SK-N-SH (cell line): ENCODE data around the gene PRL. TPM values are rescaled to one million over a fixed set of nuclear protein-coding genes. Genes with fewer than 3 reads are reported as not detected.

Experiments used
- CTCF ChIA-PET: fragments of 300-600, 350-600 bp; formaldehyde crosslinking; extraction: SDS; loops from one replicate; lab custom pipeline; 2021; lab: Yijun Ruan, JAX
- POLR2A ChIA-PET: fragments of 350-600 bp; sonication (Branson Sonifier 250); formaldehyde crosslinking; extraction: SDS; loops from one replicate; lab custom pipeline; 2020; ENCODE audit warnings: antibody characterized with exemption, inconsistent platforms; lab: Yijun Ruan, JAX
- DNase-seq: peaks from one replicate; pipeline ENCODE4 v3.0.0; 2012
- H2AFZ ChIP-seq: fragments of 200-600 bp; sonication (generic); 2 replicates; pipeline ENCODE4 v1.8.1; 2016; ENCODE audit warnings: antibody characterized with exemption, mild to moderate bottlenecking, low read depth
- H3F3A ChIP-seq: fragments of 200-600 bp; sonication (generic); replicated peaks from 2 replicates; pipeline ENCODE3; 2016; ENCODE audit warnings: antibody characterized with exemption, mild to moderate bottlenecking; ENCODE audit not compliant: insufficient read depth
- H3K27ac ChIP-seq, 2 experiments: fragments of 200-500 bp in 1 of 2; fragments of 200-600 bp in 1 of 2; sonication (Bioruptor generic) in 1 of 2; sonication (generic), shearing (Covaris generic) in 1 of 2; 2 replicates each; pipeline versions ENCODE4 v1.5.1 to v1.6.1; 2014 to 2016; ENCODE audit warnings: low read depth in 2 of 2, inconsistent platforms in 1 of 2, low read length in 1 of 2, mild to moderate bottlenecking in 1 of 2, mixed read lengths in 1 of 2
- H3K27me3 ChIP-seq: fragments of 200-600 bp; sonication (generic), shearing (Covaris generic); 2 replicates; pipeline ENCODE4 v1.6.1; 2016; ENCODE audit warnings: mixed run types; ENCODE audit not compliant: insufficient read depth
- H3K36me3 ChIP-seq, 2 experiments: fragments of 200-500 bp in 1 of 2; fragments of 200-600 bp in 1 of 2; sonication (Bioruptor generic) in 1 of 2; sonication (generic) in 1 of 2; replicated peaks in 1 of 2; 2 replicates each; pipeline versions ENCODE3 to v1.5.1; 2014 to 2016; ENCODE audit warnings: low read length in 1 of 2, mild to moderate bottlenecking in 1 of 2; ENCODE audit not compliant: insufficient read depth in 2 of 2, control insufficient read depth in 1 of 2
- H3K4me1 ChIP-seq, 2 experiments: fragments of 200-500 bp in 1 of 2; fragments of 200-600 bp in 1 of 2; sonication (Bioruptor generic) in 1 of 2; sonication (generic), shearing (Covaris generic) in 1 of 2; 2 replicates each; pipeline versions ENCODE4 v1.5.1 to v1.6.1; 2014 to 2016; ENCODE audit warnings: low read depth in 1 of 2, low read length in 1 of 2, mixed run types in 1 of 2; ENCODE audit not compliant: insufficient read depth in 2 of 2, control insufficient read depth in 1 of 2
- H3K4me2 ChIP-seq: fragments of 200-600 bp; sonication (generic), shearing (Covaris generic); 2 replicates; pipeline ENCODE4 v1.6.1; 2017; ENCODE audit warnings: mixed run types
- H3K4me3 ChIP-seq, 2 experiments: fragments of 200-500 bp in 1 of 2; fragments of 200-600 bp in 1 of 2; sonication (Bioruptor generic) in 1 of 2; sonication (generic), shearing (Covaris generic) in 1 of 2; 2 replicates each; pipeline versions ENCODE4 v1.5.1 to v1.8.1; 2014 to 2016; ENCODE audit warnings: low read depth in 2 of 2, inconsistent platforms in 1 of 2, low read length in 1 of 2, mild to moderate bottlenecking in 1 of 2, mixed read lengths in 1 of 2, moderate library complexity in 1 of 2
- H3K79me2 ChIP-seq: fragments of 200-600 bp; sonication (generic); 2 replicates; pipeline ENCODE4 v1.8.1; 2017; ENCODE audit warnings: mild to moderate bottlenecking; ENCODE audit not compliant: insufficient read depth
- H3K9ac ChIP-seq: fragments of 200-600 bp; sonication (generic); 2 replicates; pipeline ENCODE4 v1.6.1; 2017; ENCODE audit warnings: mixed run types
- H3K9me2 ChIP-seq: fragments of 200-600 bp; sonication (generic); 2 replicates; pipeline ENCODE4 v1.6.1; 2017; ENCODE audit warnings: mixed run types
- H3K9me3 ChIP-seq: fragments of 200-600 bp; sonication (generic); 2 replicates; pipeline ENCODE4 v1.6.1; 2017; ENCODE audit warnings: mixed run types, mild to moderate bottlenecking, moderate library complexity
- H4K20me1 ChIP-seq: fragments of 200-600 bp; sonication (generic); 2 replicates; pipeline ENCODE4 v1.6.1; 2017; ENCODE audit warnings: mild to moderate bottlenecking, mixed run types; ENCODE audit not compliant: insufficient read depth
- EP300 ChIP-seq, 2 experiments: IDR thresholded peaks; 2 replicates each; pipeline versions ENCODE4 v1.4.0 to v1.6.1; 2012; ENCODE audit warnings: borderline replicate concordance in 1 of 2, low read depth in 1 of 2, low read length in 1 of 2
- FOSL2 ChIP-seq: IDR thresholded peaks from 2 replicates; pipeline ENCODE4 v1.4.0; 2012; ENCODE audit warnings: low read depth, mild to moderate bottlenecking, moderate library complexity, borderline replicate concordance
- FOXM1 ChIP-seq: IDR thresholded peaks from 2 replicates; pipeline ENCODE4 v1.4.0; 2012; ENCODE audit warnings: low read depth, mild to moderate bottlenecking
- GATA2 ChIP-seq: sonication (generic); formaldehyde crosslinking; IDR thresholded peaks from 2 replicates; pipeline ENCODE4 v1.5.0; 2020; ENCODE audit warnings: mild to moderate bottlenecking, missing genetic modification reagents
- NRF1 ChIP-seq: IDR thresholded peaks from 2 replicates; pipeline ENCODE4 v1.6.1; 2012; ENCODE audit warnings: low read depth, mild to moderate bottlenecking, low read length
- POLR2AphosphoS5 ChIP-seq: IDR thresholded peaks from 2 replicates; pipeline ENCODE4 v1.6.1; 2012; ENCODE audit warnings: low read depth, low read length
- RFX5 ChIP-seq: IDR thresholded peaks from 2 replicates; pipeline ENCODE4 v1.6.1; 2012; ENCODE audit warnings: mild to moderate bottlenecking, improper control_type of control experiment, low read length
- SIN3A ChIP-seq: IDR thresholded peaks from 2 replicates; pipeline ENCODE4 v1.6.1; 2012; ENCODE audit warnings: low read depth, mild to moderate bottlenecking, low read length, moderate library complexity, borderline replicate concordance
- TAF1 ChIP-seq: IDR thresholded peaks from 2 replicates; pipeline ENCODE4 v1.6.1; 2012; ENCODE audit warnings: low read depth, mild to moderate bottlenecking, low read length, moderate library complexity, borderline replicate concordance
- TCF12 ChIP-seq: IDR thresholded peaks from 2 replicates; pipeline ENCODE4 v1.4.0; 2012
- WGBS: methylation state at CpG from one replicate; pipeline ENCODE4 v1.1.6; 2017; ENCODE audit warnings: low lambda C conversion rate; 5-methylcytosine and 5-hydroxymethylcytosine counted together
- polyA plus RNA-seq, 3 experiments: library from polyadenylated mRNA; depleted of rRNA; stranded (reverse); fragments of >200 nt; gene quantifications; 2 replicates each; pipeline ENCODE4 v1.2.3, GENCODE V29; 2012
- TF ChIP-seq, protein P1 (sequence below): IDR thresholded peaks from 2 replicates; pipeline ENCODE4; 2012
- TF ChIP-seq, protein P2 (sequence below): IDR thresholded peaks from 2 replicates; pipeline ENCODE4 v1.4.0; 2012; ENCODE audit warnings: low read depth
- TF ChIP-seq, protein P3 (sequence below): IDR thresholded peaks from 2 replicates; pipeline ENCODE4 v1.6.1; 2012; ENCODE audit warnings: mild to moderate bottlenecking, low read depth, low read length, moderate library complexity
- TF ChIP-seq, protein P4 (sequence below): fragments of 150-350 bp; IDR thresholded peaks from 2 replicates; pipeline ENCODE4 v1.6.1; 2016; ENCODE audit warnings: mild to moderate bottlenecking, low read depth, low read length

PRL gene
- polyA plus RNA-seq (2012; rRNA removed): not detected in 2 replicates
- polyA plus RNA-seq (2012; cell fraction: cytosol; rRNA removed): not detected in 2 replicates
- polyA plus RNA-seq (2012; cell fraction: nucleus; rRNA removed): not detected in 2 replicates

DNA sequence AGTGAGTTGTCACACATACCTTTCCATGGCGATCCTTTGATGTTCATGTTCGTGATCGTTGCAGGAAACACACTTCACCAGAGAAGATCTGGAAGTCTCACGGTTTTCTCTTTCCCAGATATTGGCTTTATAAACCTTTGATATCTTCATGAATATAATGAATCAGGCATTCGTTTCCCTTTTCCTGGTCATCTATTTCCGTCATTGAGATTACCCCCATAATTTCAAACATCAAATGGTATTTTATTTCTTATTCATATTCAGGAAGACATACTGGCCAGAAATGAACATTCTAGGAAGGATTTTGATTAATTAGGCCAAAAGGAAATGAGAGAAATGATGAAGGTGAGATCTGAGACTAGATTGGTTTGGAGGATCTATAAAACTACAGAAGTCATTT, at the start of gene PRL:
Gene PRL (minus strand): TSS at position 101 of the 400 bp plus-strand sequence. CDS start 54 bp downstream, at position 47.
- Histone ChIP-seq H3K36me3 (no peaks in the 10 kb centered on the region), H3K27ac (peak within 1 kb of the TSS in 1 of 2 experiments; percentile 92; a peak in 2 of 4 replicates), H3K4me2 (no peak within 1 kb of the TSS), H2AFZ (no peak within 1 kb of the TSS), H3K79me2 (no peaks in the 10 kb centered on the region), H3F3A (peaks cover 3% of the 10 kb centered on the region), H3K9me3 (no peaks in the 10 kb centered on the region), H3K27me3 (no peaks in the 10 kb centered on the region), H4K20me1 (no peaks in the 10 kb centered on the region), H3K9ac (no peak within 1 kb of the TSS), H3K9me2 (no peaks in the 10 kb centered on the region), H3K4me3 (no peak within 1 kb of the TSS), H3K4me1 (peaks cover 0 to 17% of the 10 kb centered on the region in 2 experiments; a peak in 2 of 4 replicates)
- ChIA-PET POLR2A (no interaction called here), CTCF (no interaction called here)
- TF ChIP-seq RFX5 (no peak), TCF12 (no peak), EP300 (IDR thresholded peaks at IDR 0.05; ENCODE audit: borderline replicate concordance in 1 of 2, low read depth in 1 of 2, low read length in 1 of 2) (no peak), GATA2 (no peak)
- 95% methylated on average over 6 of the region's 6 CpGs for WGBS
- no peak for DNase-seq

DNA sequence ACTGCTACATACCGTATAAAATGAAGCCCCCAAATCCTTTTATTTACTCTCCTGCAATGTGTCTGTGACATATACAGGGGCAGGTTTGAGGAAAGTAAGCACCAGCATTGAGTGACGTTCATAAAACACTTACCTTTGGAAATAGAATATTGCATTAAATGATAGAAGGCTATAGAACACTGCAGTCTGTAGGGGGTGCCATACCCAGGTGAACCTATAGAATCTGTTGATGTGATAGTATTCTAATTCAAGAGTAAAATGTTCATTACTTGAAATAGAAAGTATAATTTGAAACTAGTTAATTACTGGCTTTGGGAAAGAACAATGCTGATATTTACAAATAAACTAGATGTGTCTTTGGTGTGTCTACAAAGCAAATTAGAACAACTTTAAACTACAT, 47.0 kb upstream of the PRL start:
- Histone ChIP-seq H3K9me2 (no peaks in the 10 kb centered on the region), H4K20me1 (no peaks in the 10 kb centered on the region), H3K9me3 (no peaks in the 10 kb centered on the region), H3K27me3 (no peaks in the 10 kb centered on the region), H3F3A (no peaks in the 10 kb centered on the region), H3K36me3 (no peaks in the 10 kb centered on the region), H3K79me2 (no peaks in the 10 kb centered on the region), H3K27ac (no peak overlapping the region), H3K4me2 (no peak overlapping the region), H2AFZ (no peak overlapping the region), H3K9ac (no peak overlapping the region), H3K4me1 (no peaks in the 10 kb centered on the region), H3K4me3 (no peak overlapping the region)
- POLR2A ChIA-PET: no interaction called here
- 95% methylated on average over 2 of the region's 2 CpGs for WGBS
- CTCF ChIA-PET: no interaction called here
- TF ChIP-seq, protein P1, sequence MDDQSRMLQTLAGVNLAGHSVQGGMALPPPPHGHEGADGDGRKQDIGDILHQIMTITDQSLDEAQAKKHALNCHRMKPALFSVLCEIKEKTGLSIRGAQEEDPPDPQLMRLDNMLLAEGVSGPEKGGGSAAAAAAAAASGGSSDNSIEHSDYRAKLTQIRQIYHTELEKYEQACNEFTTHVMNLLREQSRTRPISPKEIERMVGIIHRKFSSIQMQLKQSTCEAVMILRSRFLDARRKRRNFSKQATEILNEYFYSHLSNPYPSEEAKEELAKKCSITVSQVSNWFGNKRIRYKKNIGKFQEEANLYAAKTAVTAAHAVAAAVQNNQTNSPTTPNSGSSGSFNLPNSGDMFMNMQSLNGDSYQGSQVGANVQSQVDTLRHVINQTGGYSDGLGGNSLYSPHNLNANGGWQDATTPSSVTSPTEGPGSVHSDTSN: no peak
- TF ChIP-seq NRF1 (no peak), FOSL2 (no peak), POLR2AphosphoS5 (no peak), SIN3A (no peak), TAF1 (no peak), FOXM1 (no peak)
- TF ChIP-seq, protein P2, sequence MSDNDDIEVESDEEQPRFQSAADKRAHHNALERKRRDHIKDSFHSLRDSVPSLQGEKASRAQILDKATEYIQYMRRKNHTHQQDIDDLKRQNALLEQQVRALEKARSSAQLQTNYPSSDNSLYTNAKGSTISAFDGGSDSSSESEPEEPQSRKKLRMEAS: no peak
- TF ChIP-seq, protein P3, sequence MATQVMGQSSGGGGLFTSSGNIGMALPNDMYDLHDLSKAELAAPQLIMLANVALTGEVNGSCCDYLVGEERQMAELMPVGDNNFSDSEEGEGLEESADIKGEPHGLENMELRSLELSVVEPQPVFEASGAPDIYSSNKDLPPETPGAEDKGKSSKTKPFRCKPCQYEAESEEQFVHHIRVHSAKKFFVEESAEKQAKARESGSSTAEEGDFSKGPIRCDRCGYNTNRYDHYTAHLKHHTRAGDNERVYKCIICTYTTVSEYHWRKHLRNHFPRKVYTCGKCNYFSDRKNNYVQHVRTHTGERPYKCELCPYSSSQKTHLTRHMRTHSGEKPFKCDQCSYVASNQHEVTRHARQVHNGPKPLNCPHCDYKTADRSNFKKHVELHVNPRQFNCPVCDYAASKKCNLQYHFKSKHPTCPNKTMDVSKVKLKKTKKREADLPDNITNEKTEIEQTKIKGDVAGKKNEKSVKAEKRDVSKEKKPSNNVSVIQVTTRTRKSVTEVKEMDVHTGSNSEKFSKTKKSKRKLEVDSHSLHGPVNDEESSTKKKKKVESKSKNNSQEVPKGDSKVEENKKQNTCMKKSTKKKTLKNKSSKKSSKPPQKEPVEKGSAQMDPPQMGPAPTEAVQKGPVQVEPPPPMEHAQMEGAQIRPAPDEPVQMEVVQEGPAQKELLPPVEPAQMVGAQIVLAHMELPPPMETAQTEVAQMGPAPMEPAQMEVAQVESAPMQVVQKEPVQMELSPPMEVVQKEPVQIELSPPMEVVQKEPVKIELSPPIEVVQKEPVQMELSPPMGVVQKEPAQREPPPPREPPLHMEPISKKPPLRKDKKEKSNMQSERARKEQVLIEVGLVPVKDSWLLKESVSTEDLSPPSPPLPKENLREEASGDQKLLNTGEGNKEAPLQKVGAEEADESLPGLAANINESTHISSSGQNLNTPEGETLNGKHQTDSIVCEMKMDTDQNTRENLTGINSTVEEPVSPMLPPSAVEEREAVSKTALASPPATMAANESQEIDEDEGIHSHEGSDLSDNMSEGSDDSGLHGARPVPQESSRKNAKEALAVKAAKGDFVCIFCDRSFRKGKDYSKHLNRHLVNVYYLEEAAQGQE: no peak
- TF ChIP-seq, protein P4, sequence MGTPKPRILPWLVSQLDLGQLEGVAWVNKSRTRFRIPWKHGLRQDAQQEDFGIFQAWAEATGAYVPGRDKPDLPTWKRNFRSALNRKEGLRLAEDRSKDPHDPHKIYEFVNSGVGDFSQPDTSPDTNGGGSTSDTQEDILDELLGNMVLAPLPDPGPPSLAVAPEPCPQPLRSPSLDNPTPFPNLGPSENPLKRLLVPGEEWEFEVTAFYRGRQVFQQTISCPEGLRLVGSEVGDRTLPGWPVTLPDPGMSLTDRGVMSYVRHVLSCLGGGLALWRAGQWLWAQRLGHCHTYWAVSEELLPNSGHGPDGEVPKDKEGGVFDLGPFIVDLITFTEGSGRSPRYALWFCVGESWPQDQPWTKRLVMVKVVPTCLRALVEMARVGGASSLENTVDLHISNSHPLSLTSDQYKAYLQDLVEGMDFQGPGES: no peak
- no peak for DNase-seq
